NCI-H2081 (cell line): ENCODE measurements around the gene SMIM13.
"Not testable (repeated sequence)": the region's sequence is repeated elsewhere in the genome, so short reads cannot be mapped to it uniquely, and the experiment has no call there.

Source experiments
- DNase-seq, 2 experiments: peaks; one replicate each; lab custom pipeline; 2025; lab: John Stamatoyannopoulos, UW

Gene SMIM13

DNA sequence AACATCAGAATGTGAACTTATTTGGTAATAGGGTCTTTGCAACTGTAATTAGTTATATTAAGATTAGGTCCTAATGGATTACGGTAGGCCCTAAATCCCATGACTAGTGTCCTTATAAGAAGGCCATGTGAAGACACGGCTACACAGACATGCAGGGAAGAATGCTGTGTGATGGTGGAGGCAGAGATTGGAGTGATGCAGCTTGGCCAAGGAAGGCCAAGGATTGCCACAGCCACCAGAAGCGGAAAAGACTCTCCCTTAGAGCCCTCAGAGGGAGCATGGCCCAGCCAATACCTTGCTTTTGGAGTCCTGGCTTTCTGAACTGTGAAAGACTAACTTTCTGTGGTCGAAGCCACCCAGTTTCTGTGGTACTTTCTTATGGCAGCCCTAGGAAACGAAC is 9.7 kb upstream of the SMIM13 start:
- DNase-seq: no peak

GRCh38 chr6:11085758-11086435 is 7.7 kb upstream of the SMIM13 start:
- no peak for DNase-seq

- not testable (repeated sequence) for DNase-seq
These were observed 6.4 kb upstream of the SMIM13 start for GRCh38 chr6:11087141-11087812.

GRCh38 chr6:11089695-11090094 is 3.9 kb upstream of the SMIM13 start:
- DNase-seq: no peak

- not testable (repeated sequence) for DNase-seq
These were observed 2.5 kb upstream of the SMIM13 start for GRCh38 chr6:11091141-11091540.

DNA sequence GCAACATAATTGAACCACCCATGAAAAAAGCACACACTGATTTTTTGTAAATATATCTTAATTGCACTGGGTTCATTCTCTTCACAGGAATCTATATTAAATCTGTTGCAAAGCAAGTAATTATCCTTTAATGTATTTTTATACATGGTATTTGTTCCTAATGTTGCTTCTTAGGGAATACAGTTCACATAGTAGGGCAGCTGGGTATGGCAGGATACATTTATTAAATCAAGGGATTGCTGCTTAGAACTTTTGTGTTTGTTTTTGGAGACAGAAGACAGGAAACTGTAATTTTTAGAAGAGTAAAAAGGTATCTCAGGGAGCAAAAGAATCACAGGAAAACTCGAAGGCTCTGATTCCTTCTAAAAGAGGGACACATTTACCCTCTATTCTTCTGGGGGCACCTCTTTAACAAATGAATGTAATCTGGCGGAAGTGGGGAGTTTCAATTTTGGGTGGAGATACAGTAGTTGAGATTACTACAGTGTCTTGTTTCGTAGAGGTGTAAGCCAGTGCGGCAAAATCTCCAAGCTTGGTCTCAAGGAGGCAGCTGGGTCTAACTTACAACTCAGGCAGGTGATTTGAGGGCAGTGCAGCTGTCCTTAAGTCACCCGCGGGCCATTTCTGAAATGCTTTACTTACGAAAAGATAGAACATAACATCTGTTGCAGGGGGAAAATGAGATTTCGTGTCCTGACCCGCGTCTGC is 812 bp upstream of the SMIM13 start:
- peak; percentile 13 to 71 for DNase-seq

GRCh38 chr6:11093376-11093625 is 333 bp upstream of the SMIM13 start:
- DNase-seq: no peak

DNA sequence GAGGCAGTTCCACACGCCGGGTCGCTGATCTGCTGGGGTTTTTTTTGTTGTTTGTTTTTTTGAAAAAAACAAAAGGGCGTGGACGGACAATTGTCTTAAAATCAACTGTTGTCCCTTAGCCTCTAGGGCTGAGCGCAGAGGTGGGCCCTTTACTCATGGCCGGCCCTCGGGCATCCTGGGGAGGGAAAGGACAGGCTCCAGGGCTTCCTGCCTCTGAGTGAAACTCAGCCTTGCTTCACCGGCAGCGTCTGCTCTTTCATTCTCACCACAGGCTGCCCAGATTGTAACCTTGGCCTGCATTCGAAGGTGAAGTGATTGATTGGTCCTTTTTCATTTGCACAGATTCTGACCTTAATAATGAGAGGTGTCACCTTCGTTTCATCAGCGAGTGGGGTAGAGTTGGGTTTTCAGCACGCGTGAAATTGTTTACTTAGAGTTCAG is 797 bp downstream of the SMIM13 start:
- peak; percentile 31 to 56 for DNase-seq

GRCh38 chr6:11094941-11095340 is 1.3 kb downstream of the SMIM13 start:
- no peak for DNase-seq

- peak; percentile 14 to 37 for DNase-seq
These were observed 2.5 kb downstream of the SMIM13 start for GRCh38 chr6:11096109-11096508.

- no peak for DNase-seq
These were observed 3.8 kb downstream of the SMIM13 start for GRCh38 chr6:11097476-11097875.

DNA sequence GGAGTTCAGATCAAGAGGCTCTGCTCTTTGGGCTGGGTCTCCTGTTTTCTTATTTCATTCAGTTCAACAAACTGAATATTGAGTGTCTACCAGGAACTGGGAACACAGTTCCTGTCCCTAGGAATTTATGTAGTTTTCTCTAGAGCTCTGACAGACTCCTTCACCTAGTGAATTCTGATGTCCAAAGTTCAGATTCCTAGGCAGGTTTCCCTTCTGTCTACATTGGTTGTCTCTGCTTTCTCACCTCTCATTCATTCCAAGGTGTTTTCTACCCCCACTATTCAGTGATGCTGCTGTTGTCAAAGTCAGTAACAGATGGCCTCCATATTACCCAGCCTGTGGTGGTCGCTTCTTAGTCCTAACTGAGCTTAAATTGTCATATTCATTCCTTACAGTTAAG is 4.4 kb downstream of the SMIM13 start:
- DNase-seq: no peak

DNA sequence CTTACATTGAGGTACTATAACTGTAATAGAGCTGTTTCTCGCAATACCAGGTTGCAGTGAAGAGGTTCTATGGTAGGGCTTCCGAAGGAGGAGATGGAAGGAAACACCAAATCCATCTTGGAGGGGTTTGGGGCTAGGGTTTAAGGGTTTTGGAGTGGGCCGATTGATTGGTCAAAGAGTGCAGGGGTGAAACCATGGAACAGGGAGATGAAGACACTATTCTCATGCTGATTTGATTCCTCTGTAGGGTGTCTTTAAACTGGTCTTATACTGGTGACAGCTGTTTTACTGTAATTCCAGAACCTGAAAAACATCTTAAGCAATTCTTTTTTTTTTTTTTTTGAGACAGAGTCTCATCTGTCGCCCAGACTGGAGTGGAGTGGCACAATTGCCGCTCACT is 7.8 kb downstream of the SMIM13 start:
- DNase-seq: no peak

GRCh38 chr6:11103065-11103464 is 9.4 kb downstream of the SMIM13 start:
- no peak for DNase-seq

- DNase-seq: no peak
These were observed 15.1 kb downstream of the SMIM13 start for GRCh38 chr6:11108726-11109125.

DNA sequence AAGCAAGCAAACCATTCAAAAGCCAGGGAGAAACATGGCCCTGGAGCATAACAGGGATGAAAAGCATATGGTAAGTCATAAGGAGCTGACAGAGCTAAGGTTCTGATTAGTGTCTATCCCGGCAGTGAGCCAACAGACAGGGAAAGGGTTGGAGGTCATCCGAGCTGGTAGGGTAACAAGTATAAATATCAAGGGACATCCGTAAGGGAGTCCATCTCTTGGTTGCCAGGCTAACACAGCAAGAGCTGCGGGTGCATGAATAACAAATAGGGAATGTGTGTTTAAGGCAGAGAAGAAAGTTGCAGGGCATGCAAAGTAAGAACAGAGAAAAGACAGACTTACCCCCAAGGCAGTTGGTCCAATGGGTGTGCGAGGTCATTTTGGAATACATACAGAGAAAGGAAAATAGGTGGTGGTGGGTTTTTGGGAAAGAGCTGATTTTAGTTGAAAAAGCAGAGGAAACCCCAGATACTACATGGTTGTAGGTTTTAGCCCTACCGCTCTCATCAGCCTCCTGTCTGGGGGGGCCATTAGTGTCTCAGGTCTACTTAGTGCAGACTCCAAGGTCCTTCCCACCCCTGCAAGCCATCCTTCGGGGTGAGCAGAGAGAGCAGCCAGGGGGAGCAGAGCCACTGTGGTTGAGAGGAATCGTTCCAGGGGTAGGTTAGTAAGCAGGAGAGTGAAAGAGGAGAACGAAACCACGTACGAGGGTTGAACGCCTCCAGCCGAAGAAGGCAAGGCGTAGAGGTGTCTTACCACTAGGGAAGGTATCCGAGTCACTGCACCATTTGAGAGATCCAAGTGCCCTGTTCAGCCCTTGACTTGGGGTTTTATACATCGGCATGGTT is 17.5 kb downstream of the SMIM13 start, which contains the start of gene ERVFRD-1:
TSS of gene ERVFRD-1 (minus strand) at position 805 of the 848 bp plus-strand sequence. CDS start 6,415 bp downstream, outside the sequence.
- no peak for DNase-seq

DNA sequence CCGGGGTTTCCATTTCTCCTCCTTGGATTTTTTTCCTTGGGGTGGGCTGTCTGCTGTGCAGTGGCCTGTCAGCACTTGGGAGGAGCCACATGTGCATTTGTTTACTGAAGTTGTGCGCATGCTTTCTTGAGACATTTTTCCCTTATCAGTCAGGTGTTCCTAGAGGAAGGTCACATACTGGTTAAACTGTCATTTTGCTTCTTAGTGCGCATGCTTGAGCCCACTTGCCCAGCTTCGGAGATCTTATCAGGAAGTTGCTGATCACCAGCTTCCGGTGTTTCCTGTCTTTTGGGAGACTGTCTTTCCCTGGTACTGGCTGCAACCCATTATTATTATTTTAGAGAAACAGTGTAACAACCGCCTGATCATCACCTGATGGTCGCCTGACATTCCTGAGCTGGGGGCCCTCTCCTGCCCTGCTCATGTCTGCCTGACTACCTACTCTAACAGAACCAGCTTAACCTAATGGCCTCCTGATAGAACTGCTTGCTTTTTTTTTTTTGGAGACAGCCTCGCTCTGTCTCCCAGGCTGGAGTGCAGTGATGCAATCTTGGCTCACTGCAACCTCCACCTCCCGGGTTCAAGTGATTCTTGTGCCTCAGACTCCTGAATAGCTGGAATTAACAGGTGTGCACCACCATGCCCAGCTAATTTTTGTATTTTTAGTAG is 18.3 kb downstream of the SMIM13 start:
- DNase-seq: no peak

- no peak for DNase-seq
These were observed 19.4 kb downstream of the SMIM13 start for GRCh38 chr6:11113038-11113437.

- DNase-seq: not testable (repeated sequence)
These were observed 22.3 kb downstream of the SMIM13 start for GRCh38 chr6:11115808-11116536.

GRCh38 chr6:11120271-11121005 is 26.8 kb downstream of the SMIM13 start:
- peak; percentile 13 to 63 for DNase-seq
